Neural progenitor cell (in vitro differentiated cells): Measurements from ENCODE around the gene LRIT1. TPM values are rescaled to one million over a fixed set of nuclear protein-coding genes. Genes with fewer than 3 reads are reported as not detected.
A peak's percentile ranks its signal among the peaks of the same experiment; 100 is the strongest.

ENCODE experiments used
- DNase-seq: peaks from one replicate; pipeline ENCODE4 v3.0.0-alpha.2; 2016; ENCODE audit warnings: low spot score
- H2AFZ ChIP-seq: fragments of 200-600 bp; sonication (generic); replicated peaks from 2 replicates; pipeline ENCODE4 v1.6.1; 2016; ENCODE audit warnings: antibody characterized with exemption
- H3F3A ChIP-seq: fragments of 200-600 bp; sonication (generic); 2 replicates; pipeline ENCODE4 v1.6.1; 2016; ENCODE audit warnings: antibody characterized with exemption, low read depth
- H3K27ac ChIP-seq: fragments of 200-600 bp; sonication (generic); 2 replicates; pipeline ENCODE4 v1.5.1; 2016; ENCODE audit warnings: mild to moderate bottlenecking
- H3K27me3 ChIP-seq: fragments of 200-600 bp; sonication (generic); 2 replicates; pipeline ENCODE4 v1.6.1; 2016; ENCODE audit warnings: mild to moderate bottlenecking, moderate library complexity
- H3K36me3 ChIP-seq: fragments of 200-600 bp; sonication (generic); 2 replicates; pipeline ENCODE4 v1.5.1; 2016
- H3K4me1 ChIP-seq: fragments of 200-600 bp; sonication (generic); 2 replicates; pipeline ENCODE4 v1.6.1; 2016; ENCODE audit warnings: mixed run types
- H3K4me2 ChIP-seq: fragments of 200-600 bp; sonication (generic); 2 replicates; pipeline ENCODE4 v1.6.1; 2016
- H3K4me3 ChIP-seq: fragments of 200-600 bp; sonication (generic); 2 replicates; pipeline ENCODE4 v1.5.1; 2016
- H3K79me2 ChIP-seq: fragments of 200-600 bp; sonication (generic); 2 replicates; pipeline ENCODE4 v1.6.1; 2016; ENCODE audit warnings: low read depth
- H3K9ac ChIP-seq: fragments of 200-600 bp; sonication (generic); 2 replicates; pipeline ENCODE4 v1.6.1; 2016
- H3K9me3 ChIP-seq: fragments of 200-600 bp; sonication (generic); 2 replicates; pipeline ENCODE4 v1.5.1; 2016; ENCODE audit warnings: low read depth
- H4K20me1 ChIP-seq: fragments of 200-600 bp; sonication (generic); 2 replicates; pipeline ENCODE4 v1.6.1; 2016; ENCODE audit warnings: low read depth
- H3K27ac Mint-ChIP-seq: 3 replicates; pipeline ENCODE4 v1.8.0; 2021; ENCODE audit warnings: mixed read lengths
- H3K27me3 Mint-ChIP-seq: 2 replicates; pipeline ENCODE4 v1.8.0; 2022; ENCODE audit warnings: low read depth, mild to moderate bottlenecking, inconsistent platforms, moderate library complexity, mixed read lengths; ENCODE audit not compliant: insufficient read depth
- H3K36me3 Mint-ChIP-seq: 3 replicates; pipeline ENCODE4 v1.8.0; 2021; ENCODE audit warnings: mixed read lengths
- H3K4me1 Mint-ChIP-seq: 3 replicates; pipeline ENCODE4 v1.8.0; 2021; ENCODE audit warnings: mixed read lengths
- H3K4me3 Mint-ChIP-seq: 3 replicates; pipeline ENCODE4 v1.8.0; 2021; ENCODE audit warnings: mild to moderate bottlenecking, moderate library complexity, mixed read lengths
- H3K9me3 Mint-ChIP-seq: 3 replicates; pipeline ENCODE4 v1.8.0; 2020; ENCODE audit warnings: mixed read lengths
- EZH2 ChIP-seq: fragments of 200-600 bp; sonication (generic); IDR thresholded peaks from 2 replicates; pipeline ENCODE4 v1.6.1; 2017; ENCODE audit warnings: antibody characterized with exemption, mild to moderate bottlenecking, moderate library complexity
- EZH2phosphoT487 ChIP-seq: fragments of 200-600 bp; sonication (generic); IDR thresholded peaks from 2 replicates; pipeline ENCODE4 v1.6.1; 2017; ENCODE audit warnings: antibody characterized with exemption
- total RNA-seq: library from RNA; depleted of rRNA; stranded (reverse); fragments of >200 nt; gene quantifications from 2 replicates; pipeline ENCODE4 v1.2.3, GENCODE V29; 2015; ENCODE audit warnings: low replicate concordance
- TF ChIP-seq, protein P1 (sequence below): fragments of 200-600 bp; sonication (generic); IDR thresholded peaks from 2 replicates; pipeline ENCODE4 v1.5.1; 2017; ENCODE audit warnings: antibody characterized with exemption, mild to moderate bottlenecking

The LRIT1 gene
- total RNA-seq, 1 donor from 2014 or later = not detected

DNA sequence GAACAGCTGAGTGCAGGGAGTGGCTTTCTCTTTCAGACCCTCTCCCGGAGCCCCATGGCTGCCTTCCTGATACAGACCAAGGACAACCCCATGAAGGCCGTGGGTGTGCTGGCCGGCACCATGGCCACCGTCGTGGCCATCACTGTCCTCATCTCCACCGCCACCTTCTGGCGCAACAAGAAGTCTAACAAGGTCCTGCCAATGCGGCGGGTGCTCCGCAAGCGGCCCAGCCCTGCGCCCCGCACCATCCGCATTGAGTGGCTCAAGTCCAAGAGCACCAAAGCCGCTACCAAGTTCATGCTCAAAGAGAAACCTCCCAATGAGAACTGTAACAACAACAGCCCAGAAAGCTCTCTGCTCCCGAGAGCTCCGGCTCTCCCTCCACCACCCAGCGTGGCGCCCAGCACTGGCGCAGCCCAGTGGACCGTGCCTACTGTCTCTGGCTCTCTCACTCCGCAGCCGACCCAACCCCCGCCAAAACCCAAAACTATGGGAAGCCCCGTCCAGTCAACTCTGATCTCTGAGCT, 27.2 kb downstream of the LRIT1 start:
- H3K36me3 ChIP-seq = no peaks in the 10 kb centered on the region
- no peak overlapping the region for H3K4me3 ChIP-seq
- H3F3A ChIP-seq = no peaks in the 10 kb centered on the region
- TF ChIP-seq, protein P1, sequence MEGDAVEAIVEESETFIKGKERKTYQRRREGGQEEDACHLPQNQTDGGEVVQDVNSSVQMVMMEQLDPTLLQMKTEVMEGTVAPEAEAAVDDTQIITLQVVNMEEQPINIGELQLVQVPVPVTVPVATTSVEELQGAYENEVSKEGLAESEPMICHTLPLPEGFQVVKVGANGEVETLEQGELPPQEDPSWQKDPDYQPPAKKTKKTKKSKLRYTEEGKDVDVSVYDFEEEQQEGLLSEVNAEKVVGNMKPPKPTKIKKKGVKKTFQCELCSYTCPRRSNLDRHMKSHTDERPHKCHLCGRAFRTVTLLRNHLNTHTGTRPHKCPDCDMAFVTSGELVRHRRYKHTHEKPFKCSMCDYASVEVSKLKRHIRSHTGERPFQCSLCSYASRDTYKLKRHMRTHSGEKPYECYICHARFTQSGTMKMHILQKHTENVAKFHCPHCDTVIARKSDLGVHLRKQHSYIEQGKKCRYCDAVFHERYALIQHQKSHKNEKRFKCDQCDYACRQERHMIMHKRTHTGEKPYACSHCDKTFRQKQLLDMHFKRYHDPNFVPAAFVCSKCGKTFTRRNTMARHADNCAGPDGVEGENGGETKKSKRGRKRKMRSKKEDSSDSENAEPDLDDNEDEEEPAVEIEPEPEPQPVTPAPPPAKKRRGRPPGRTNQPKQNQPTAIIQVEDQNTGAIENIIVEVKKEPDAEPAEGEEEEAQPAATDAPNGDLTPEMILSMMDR = no peak
- TF ChIP-seq EZH2 (no peak), EZH2phosphoT487 (no peak)
- H3K4me2 ChIP-seq = no peak overlapping the region
- DNase-seq = no peak
- Mint-ChIP-seq H3K4me1 (no peaks in the 10 kb centered on the region), H3K27ac (peak overlapping the region; percentile 76), H3K9me3 (no peaks in the 10 kb centered on the region), H3K27me3 (peaks cover 9% of the 10 kb centered on the region), H3K4me3 (no peak overlapping the region), H3K36me3 (no peaks in the 10 kb centered on the region)
- no peak overlapping the region for H3K9ac ChIP-seq
- no peak overlapping the region for H3K27ac ChIP-seq
- H3K27me3 ChIP-seq = no peaks in the 10 kb centered on the region
- no peaks in the 10 kb centered on the region for H3K4me1 ChIP-seq
- H3K9me3 ChIP-seq = no peaks in the 10 kb centered on the region
- no peaks in the 10 kb centered on the region for H3K79me2 ChIP-seq
- H2AFZ ChIP-seq = no peak overlapping the region
- H4K20me1 ChIP-seq = no peaks in the 10 kb centered on the region

DNA sequence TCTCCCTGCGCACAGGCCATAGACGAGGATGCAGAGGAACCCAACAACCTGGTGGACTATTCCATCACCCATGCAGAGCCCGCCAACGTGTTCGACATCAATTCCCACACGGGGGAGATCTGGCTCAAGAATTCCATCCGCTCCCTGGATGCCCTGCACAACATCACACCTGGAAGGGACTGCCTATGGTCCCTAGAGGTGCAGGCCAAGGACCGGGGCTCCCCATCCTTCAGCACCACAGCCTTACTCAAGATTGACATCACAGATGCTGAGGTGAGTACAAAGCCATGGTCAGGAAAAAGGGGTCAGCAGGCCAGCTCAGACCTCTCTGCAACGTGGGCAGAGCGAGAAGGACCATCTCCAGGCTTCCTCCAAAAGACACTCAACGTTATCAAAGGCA, 28.3 kb downstream of the LRIT1 start:
- H3K27ac ChIP-seq = no peak overlapping the region
- DNase-seq = no peak
- H3K9me3 ChIP-seq = no peaks in the 10 kb centered on the region
- no peaks in the 10 kb centered on the region for H4K20me1 ChIP-seq
- no peak overlapping the region for H2AFZ ChIP-seq
- no peak overlapping the region for H3K9ac ChIP-seq
- H3K27ac Mint-ChIP-seq = peak overlapping the region; percentile 12
- H3K27me3 ChIP-seq = no peaks in the 10 kb centered on the region
- no peaks in the 10 kb centered on the region for H3F3A ChIP-seq
- no peaks in the 10 kb centered on the region for H3K79me2 ChIP-seq
- TF ChIP-seq EZH2phosphoT487 (no peak), EZH2 (no peak)
- TF ChIP-seq, protein P1 = no peak
- H3K36me3 Mint-ChIP-seq = no peaks in the 10 kb centered on the region
- no peak overlapping the region for H3K4me2 ChIP-seq
- H3K4me3 Mint-ChIP-seq = no peak overlapping the region
- no peaks in the 10 kb centered on the region for H3K9me3 Mint-ChIP-seq
- no peaks in the 10 kb centered on the region for H3K36me3 ChIP-seq
- no peak overlapping the region for H3K4me3 ChIP-seq
- H3K4me1 ChIP-seq = no peaks in the 10 kb centered on the region
- no peaks in the 10 kb centered on the region for H3K4me1 Mint-ChIP-seq
- H3K27me3 Mint-ChIP-seq = peaks cover 9% of the 10 kb centered on the region

DNA sequence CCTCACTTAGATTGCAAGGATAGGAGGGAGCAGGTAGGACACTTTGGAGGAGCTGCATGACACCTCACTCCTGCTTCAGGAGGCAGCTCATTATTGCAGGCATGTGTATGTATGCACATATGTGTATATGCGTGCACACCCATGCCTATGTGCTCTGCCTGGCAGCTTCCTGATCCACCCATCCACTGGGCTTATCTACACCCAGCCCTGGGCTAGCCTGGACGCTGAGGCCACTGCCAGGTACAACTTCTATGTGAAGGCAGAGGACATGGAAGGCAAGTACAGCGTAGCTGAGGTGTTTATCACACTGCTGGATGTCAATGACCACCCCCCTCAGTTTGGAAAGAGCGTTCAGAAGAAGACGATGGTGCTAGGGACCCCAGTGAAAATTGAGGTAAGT, 29.3 kb downstream of the LRIT1 start:
- no peak overlapping the region for H3K27ac Mint-ChIP-seq
- no peak overlapping the region for H3K4me3 Mint-ChIP-seq
- TF ChIP-seq, protein P1 = no peak
- no peak for TF ChIP-seq EZH2
- no peak for TF ChIP-seq EZH2phosphoT487
- H3K36me3 Mint-ChIP-seq = no peaks in the 10 kb centered on the region
- Histone ChIP-seq H3K4me3 (no peak overlapping the region), H3K4me2 (no peak overlapping the region), H3K36me3 (no peaks in the 10 kb centered on the region), H2AFZ (no peak overlapping the region), H3K9me3 (no peaks in the 10 kb centered on the region), H3K27me3 (no peaks in the 10 kb centered on the region), H3K27ac (no peak overlapping the region), H3K4me1 (no peaks in the 10 kb centered on the region), H3K79me2 (no peaks in the 10 kb centered on the region), H4K20me1 (no peaks in the 10 kb centered on the region), H3F3A (no peaks in the 10 kb centered on the region), H3K9ac (no peak overlapping the region)
- no peaks in the 10 kb centered on the region for H3K4me1 Mint-ChIP-seq
- H3K27me3 Mint-ChIP-seq = peaks cover 9% of the 10 kb centered on the region
- no peak for DNase-seq
- H3K9me3 Mint-ChIP-seq = no peaks in the 10 kb centered on the region
